D721Med (cell line): Measurements from ENCODE around the gene TMEM244.

ENCODE experiments used
- DNase-seq: peaks from one replicate; pipeline ENCODE4 v3.0.0; 2011; ENCODE audit warnings: low spot score; ENCODE audit not compliant: insufficient read length
- FAIRE-seq: peaks from 2 replicates; lab custom pipeline; 2011; peaks lifted over from hg19 to GRCh38; lab: Jason Lieb, UNC
- TF ChIP-seq, protein P1 (sequence below): IDR thresholded peaks from 2 replicates; pipeline ENCODE4 v1.5.1; 2012; ENCODE audit warnings: mild to moderate bottlenecking, control low read depth; ENCODE audit not compliant: insufficient read depth; ENCODE audit errors: missing control alignments

Gene TMEM244

DNA sequence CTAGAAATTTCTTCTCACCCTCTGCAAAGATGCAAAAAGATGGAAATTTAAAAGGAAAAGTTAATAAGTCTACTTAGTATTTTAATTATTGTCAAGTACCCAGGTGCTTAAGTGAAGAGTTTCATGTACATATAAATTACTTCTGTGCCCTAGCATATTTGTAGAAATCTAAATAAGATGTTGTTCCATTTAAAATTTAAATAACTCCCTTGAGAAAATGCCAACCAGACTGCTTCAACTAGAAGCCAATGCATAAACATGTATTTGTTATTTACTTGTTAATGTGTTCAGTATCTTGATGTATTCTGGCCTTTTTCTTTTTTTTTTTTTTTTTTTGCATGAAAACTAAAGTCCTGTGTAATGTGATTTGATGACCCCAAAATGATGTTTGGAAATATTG, 6.3 kb upstream of the TMEM244 start:
- TF ChIP-seq, protein P1, sequence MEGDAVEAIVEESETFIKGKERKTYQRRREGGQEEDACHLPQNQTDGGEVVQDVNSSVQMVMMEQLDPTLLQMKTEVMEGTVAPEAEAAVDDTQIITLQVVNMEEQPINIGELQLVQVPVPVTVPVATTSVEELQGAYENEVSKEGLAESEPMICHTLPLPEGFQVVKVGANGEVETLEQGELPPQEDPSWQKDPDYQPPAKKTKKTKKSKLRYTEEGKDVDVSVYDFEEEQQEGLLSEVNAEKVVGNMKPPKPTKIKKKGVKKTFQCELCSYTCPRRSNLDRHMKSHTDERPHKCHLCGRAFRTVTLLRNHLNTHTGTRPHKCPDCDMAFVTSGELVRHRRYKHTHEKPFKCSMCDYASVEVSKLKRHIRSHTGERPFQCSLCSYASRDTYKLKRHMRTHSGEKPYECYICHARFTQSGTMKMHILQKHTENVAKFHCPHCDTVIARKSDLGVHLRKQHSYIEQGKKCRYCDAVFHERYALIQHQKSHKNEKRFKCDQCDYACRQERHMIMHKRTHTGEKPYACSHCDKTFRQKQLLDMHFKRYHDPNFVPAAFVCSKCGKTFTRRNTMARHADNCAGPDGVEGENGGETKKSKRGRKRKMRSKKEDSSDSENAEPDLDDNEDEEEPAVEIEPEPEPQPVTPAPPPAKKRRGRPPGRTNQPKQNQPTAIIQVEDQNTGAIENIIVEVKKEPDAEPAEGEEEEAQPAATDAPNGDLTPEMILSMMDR: no peak
- DNase-seq (no peak), FAIRE-seq (no peak)

DNA sequence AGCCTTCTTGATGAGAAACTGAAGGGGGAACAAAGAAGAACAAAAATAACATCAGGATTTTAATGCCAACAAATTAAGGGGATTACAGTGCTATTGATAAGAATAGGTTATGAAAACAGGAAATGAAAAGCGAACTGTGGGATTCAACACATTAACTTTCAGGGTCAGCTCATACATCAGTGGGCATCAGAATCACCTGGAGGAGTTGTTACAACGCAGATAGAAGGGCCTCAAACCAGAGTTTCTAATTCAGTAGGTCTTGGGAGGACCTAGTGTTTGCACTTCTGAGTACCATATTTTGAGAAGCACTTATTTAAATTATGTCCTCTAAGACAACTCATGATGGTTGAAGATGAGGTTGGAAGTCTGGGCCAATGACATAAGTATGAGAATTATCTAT, 5.6 kb upstream of the TMEM244 start:
- FAIRE-seq: no peak
- no peak for DNase-seq
- TF ChIP-seq, protein P1: no peak

DNA sequence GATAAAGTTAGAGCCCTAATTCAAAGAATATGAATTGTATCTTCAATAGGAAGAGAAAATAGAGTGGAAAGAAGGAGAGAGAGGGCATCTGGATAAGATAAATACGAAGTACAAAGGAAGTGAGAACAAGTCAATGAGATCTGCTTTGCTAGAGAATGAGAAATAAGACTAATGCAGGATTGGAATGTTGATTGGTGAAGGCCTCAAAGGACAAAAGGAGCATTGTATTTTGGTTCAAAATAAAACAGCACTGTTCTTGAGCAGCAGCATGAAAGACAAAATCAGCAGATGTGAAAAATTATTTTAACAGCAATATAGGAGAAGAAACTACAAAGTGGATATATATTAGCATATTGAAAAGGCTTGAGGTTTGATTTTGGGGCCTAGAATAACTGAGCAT, 5.1 kb upstream of the TMEM244 start:
- FAIRE-seq (peak; percentile 67), DNase-seq (no peak)
- TF ChIP-seq, protein P1: no peak

DNA sequence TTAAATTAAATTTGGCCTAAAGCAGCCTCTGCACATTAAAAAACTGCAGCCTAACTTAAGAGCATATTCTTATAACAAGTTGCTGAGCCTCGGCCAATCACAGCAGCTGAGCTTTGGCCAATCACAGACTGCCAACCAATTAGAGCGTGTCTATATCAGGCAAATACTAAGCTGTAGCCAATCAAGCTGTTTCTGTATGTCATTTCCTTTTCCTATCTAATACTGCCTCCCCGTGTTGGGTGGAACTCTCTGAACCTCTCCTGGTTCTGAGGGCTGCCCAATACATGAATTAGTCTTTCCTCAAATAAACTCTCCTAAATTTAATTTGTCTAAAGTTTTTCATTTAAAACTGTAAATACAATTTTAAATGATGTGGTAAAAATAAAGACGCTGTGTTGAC, 3.9 kb upstream of the TMEM244 start:
- DNase-seq (no peak), FAIRE-seq (no peak)
- TF ChIP-seq, protein P1: no peak

DNA sequence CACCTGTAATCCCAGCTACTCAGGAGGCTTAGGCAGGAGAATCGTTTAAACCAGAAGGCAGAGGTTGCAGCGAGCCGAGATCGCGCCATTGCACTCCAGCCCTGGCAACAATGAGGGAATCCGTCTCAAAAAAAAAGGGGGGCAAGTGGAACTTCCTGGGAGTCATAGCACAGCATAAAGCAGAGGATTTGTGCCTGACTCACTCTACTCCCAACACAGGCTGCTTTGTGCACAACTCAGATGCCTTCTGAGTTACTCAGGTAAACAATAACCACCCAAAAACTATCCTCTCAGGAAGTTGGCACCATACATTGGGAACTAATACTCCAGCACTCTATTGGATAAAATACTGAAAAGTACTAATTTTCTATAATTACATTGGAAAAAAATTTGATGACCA, 2.5 kb upstream of the TMEM244 start:
- TF ChIP-seq, protein P1: no peak
- no peak for FAIRE-seq
- no peak for DNase-seq

DNA sequence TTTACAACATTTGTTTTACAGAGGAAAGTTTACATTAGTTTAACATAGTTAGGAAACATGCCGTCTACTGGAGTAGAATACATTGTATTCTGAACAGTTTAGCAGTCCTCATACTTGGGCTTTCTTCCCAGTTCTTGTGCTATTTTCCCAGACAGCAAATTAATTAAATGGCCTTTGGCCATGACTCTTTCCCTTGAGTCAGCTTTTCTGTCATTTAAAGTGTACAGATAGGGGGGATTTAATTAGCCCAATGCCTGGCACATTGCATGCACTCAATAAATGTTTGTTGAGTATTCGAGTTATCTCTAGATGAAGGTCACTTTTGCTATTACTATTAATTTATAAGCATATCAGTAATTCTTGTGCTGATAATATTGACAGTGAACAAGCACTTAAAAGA, 1.6 kb downstream of the TMEM244 start:
- FAIRE-seq (peak; percentile 61), DNase-seq (no peak)

DNA sequence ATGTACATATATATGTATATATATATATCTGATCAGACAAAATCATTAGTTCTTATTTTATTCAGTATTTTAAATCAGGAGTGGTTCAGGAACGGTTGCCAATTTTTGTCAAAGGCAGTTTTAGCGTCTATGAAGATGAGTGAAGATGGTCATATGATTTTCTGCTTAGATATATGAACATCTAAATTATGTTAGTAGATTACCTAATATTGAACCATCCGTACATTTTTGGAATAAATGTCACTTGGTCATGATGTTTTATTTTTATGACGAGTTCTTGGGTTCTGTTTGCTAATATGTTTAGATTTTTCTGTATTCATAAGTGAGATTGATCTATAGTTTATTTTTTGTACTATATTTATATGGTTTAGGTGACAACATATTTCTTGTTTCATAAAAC, 3.3 kb downstream of the TMEM244 start:
- TF ChIP-seq, protein P1: no peak
- DNase-seq (no peak), FAIRE-seq (no peak)

More for the DNA sequence above, 1.6 kb downstream of the TMEM244 start:
- TF ChIP-seq, protein P1: no peak
